GM12892 (cell line): ENCODE measurements around the gene AP3D1.

Source experiments
- POLR2A ChIP-seq: IDR thresholded peaks from 2 replicates; pipeline ENCODE4 v1.6.1; 2011; ENCODE audit warnings: low read depth, low read length, control low read depth
- TAF1 ChIP-seq: IDR thresholded peaks from 2 replicates; pipeline ENCODE4 v1.6.1; 2011; ENCODE audit warnings: low read depth, mild to moderate bottlenecking, control low read depth, low read length, borderline replicate concordance

DNA sequence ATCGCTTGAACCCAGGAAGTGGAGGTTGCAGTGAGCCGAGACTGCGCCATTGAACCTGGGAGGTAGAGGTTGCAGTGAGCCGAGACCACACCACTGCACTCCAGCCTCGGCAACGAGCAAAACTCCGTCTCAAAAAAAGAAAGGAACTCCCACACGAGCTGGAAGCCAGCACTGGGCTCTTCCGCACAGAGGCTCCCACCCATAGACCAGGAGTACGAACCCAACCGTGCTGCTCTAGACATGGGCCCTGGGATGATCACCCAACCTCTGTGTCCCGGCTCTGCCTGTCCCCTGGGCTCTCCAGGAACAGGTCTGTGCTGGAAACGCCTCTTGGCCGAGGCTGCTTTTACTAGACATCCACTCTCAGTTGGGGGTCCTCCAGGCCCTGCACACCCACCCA, 24.4 kb upstream of the AP3D1 start:
- TF ChIP-seq POLR2A (no peak), TAF1 (no peak)
